ENCODE data around the gene RFC5. TPM values are rescaled to one million over a fixed set of nuclear protein-coding genes. Genes with fewer than 3 reads are reported as not detected.

Gene RFC5
- total and polyA plus RNA-seq, 10 of the 15 experiments (the other 5 are each of a cell fraction or from before 2014, with no cell fraction given), result 30.9 to 73.3 (median 53.5) TPM

DNA sequence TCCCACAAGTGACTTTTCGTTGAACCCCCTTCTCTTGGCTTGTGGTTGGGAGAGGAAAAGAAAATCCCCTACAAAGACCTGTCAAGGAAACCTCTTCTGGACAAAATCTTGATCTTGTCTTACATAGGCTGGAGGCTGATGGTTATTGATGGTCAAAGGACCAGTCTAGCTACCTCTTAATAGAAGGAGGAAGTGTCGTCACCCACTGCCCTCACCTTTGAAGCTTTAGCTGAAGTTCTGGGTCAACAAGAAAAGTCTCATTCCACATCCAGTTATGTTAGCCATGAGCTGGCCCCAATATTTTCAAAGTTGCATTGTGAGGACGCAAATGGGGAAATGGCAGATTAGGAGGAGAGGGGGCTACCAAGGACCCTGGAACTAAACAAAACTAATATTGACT is 41.5 kb upstream of the RFC5 start:
- CTCF ChIA-PET, result no interaction called here
- Histone ChIP-seq H4K20me1 (ENCODE audit: control insufficient read depth, insufficient read depth) (no peaks in the 10 kb centered on the region), H3K79me2 (ENCODE audit: control insufficient read depth, insufficient read depth, low read length) (no peaks in the 10 kb centered on the region), H2AFZ (ENCODE audit: control insufficient read depth, low read depth, low read length) (no peak overlapping the region), H3K4me3 (no peak overlapping the region), H3K36me3 (ENCODE audit: control insufficient read depth in 2 of 2, insufficient read depth in 2 of 2, low read length in 1 of 2) (no peaks in the 10 kb centered on the region), H3K9me3 (replicated peaks; ENCODE audit: control insufficient read depth, insufficient read depth, low read length) (peaks cover 2% of the 10 kb centered on the region; the same call in 2 of the 3 replicates), H3K27ac (ENCODE audit: control insufficient read depth, insufficient read depth) (no peak overlapping the region), H3K27me3 (replicated peaks in 1 of 2; ENCODE audit: control insufficient read depth in 2 of 2, insufficient read depth in 2 of 2, low read length in 1 of 2) (no peaks in the 10 kb centered on the region), H3K4me2 (ENCODE audit: control insufficient read depth, insufficient read depth) (no peak overlapping the region), H3K4me1 (ENCODE audit: control insufficient read depth, insufficient read depth, low read length) (no peaks in the 10 kb centered on the region), H3K9ac (ENCODE audit: control insufficient read depth, insufficient read depth, low read length) (no peak overlapping the region)
- WGBS (ENCODE audit: insufficient coverage, insufficient replicate concordance, low lambda C conversion rate, missing lambda C conversion rate), result 12% methylated on average over 3 of the region's 3 CpGs
- SMC1A ChIA-PET (ENCODE audit: uncharacterized antibody, unreplicated experiment), result interaction anchor here (0.6 kb wide), 1 partner anchor 21 kb away, joined by 3 read pairs; no protein-coding TSS in a partner anchor
- TF ChIP-seq, protein P1, sequence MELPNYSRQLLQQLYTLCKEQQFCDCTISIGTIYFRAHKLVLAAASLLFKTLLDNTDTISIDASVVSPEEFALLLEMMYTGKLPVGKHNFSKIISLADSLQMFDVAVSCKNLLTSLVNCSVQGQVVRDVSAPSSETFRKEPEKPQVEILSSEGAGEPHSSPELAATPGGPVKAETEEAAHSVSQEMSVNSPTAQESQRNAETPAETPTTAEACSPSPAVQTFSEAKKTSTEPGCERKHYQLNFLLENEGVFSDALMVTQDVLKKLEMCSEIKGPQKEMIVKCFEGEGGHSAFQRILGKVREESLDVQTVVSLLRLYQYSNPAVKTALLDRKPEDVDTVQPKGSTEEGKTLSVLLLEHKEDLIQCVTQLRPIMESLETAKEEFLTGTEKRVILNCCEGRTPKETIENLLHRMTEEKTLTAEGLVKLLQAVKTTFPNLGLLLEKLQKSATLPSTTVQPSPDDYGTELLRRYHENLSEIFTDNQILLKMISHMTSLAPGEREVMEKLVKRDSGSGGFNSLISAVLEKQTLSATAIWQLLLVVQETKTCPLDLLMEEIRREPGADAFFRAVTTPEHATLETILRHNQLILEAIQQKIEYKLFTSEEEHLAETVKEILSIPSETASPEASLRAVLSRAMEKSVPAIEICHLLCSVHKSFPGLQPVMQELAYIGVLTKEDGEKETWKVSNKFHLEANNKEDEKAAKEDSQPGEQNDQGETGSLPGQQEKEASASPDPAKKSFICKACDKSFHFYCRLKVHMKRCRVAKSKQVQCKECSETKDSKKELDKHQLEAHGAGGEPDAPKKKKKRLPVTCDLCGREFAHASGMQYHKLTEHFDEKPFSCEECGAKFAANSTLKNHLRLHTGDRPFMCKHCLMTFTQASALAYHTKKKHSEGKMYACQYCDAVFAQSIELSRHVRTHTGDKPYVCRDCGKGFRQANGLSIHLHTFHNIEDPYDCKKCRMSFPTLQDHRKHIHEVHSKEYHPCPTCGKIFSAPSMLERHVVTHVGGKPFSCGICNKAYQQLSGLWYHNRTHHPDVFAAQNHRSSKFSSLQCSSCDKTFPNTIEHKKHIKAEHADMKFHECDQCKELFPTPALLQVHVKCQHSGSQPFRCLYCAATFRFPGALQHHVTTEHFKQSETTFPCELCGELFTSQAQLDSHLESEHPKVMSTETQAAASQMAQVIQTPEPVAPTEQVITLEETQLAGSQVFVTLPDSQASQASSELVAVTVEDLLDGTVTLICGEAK (IDR thresholded peaks at IDR 0.05; ENCODE audit: borderline replicate concordance), result no peak
- TF ChIP-seq ZNF217 (IDR thresholded peaks at IDR 0.05) (no peak), NFYA (IDR thresholded peaks at IDR 0.05; ENCODE audit: borderline replicate concordance, low read depth, low read length) (no peak), SPI1 (IDR thresholded peaks at IDR 0.05; ENCODE audit: borderline replicate concordance, insufficient read depth, low read depth, low read length) (no peak), ETV6 (conservative IDR thresholded peaks at IDR 0.05 in 1 of 2, IDR thresholded peaks at IDR 0.05 in 1 of 2; ENCODE audit: borderline replicate concordance in 1 of 2, low read depth in 1 of 2) (no peak)
- TF ChIP-seq, protein P2, sequence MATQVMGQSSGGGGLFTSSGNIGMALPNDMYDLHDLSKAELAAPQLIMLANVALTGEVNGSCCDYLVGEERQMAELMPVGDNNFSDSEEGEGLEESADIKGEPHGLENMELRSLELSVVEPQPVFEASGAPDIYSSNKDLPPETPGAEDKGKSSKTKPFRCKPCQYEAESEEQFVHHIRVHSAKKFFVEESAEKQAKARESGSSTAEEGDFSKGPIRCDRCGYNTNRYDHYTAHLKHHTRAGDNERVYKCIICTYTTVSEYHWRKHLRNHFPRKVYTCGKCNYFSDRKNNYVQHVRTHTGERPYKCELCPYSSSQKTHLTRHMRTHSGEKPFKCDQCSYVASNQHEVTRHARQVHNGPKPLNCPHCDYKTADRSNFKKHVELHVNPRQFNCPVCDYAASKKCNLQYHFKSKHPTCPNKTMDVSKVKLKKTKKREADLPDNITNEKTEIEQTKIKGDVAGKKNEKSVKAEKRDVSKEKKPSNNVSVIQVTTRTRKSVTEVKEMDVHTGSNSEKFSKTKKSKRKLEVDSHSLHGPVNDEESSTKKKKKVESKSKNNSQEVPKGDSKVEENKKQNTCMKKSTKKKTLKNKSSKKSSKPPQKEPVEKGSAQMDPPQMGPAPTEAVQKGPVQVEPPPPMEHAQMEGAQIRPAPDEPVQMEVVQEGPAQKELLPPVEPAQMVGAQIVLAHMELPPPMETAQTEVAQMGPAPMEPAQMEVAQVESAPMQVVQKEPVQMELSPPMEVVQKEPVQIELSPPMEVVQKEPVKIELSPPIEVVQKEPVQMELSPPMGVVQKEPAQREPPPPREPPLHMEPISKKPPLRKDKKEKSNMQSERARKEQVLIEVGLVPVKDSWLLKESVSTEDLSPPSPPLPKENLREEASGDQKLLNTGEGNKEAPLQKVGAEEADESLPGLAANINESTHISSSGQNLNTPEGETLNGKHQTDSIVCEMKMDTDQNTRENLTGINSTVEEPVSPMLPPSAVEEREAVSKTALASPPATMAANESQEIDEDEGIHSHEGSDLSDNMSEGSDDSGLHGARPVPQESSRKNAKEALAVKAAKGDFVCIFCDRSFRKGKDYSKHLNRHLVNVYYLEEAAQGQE (IDR thresholded peaks at IDR 0.05; ENCODE audit: low read depth, low read length), result no peak
- POLR2A ChIA-PET, result no interaction called here
- FAIRE-seq (no peak), ATAC-seq (no peak), DNase-seq (ENCODE audit: low read depth, low spot score) (no peak)
- intact Hi-C loops (cut with micrococcal nuclease; ENCODE audit: unreplicated experiment), result no loop called here
- no TSS peak for BruUV-seq (replicated peaks)
- RAD21 ChIA-PET (ENCODE audit: unreplicated experiment), result no interaction called here
- in situ Hi-C loops (cut with MboI), result no loop called here

Data from GM12878 (cell line).